ENCODE measurements around the gene DPPA3. TPM values are rescaled to one million over a fixed set of nuclear protein-coding genes. Genes with fewer than 3 reads are reported as not detected.

The DPPA3 gene
- total and polyA plus RNA-seq, 2 of the 8 experiments (the other 6 are each of a cell fraction or from before 2014, with no cell fraction given), result 0.30 to 1.2 TPM

DNA sequence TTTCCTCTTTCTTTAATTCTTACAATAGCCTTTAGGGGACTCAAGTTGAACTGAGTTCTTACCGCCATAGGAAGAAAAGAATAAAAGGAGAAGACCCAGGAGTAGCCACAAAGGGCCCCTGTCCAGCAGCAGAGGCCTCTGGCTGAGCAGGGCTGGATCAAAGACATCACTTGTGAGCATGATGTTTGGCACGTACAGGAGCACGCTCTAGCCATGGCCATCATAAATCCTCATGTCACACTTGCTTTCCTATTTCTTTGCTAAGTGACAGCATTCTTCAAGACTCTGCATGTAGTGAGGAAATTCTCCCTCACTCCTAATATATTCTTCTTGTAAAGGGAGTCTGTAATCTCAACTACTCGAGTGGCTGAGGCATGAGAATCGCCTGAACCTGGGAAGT is 20.3 kb downstream of the DPPA3 start (continued):
- TF ChIP-seq EP300 (IDR thresholded peaks at IDR 0.05; ENCODE audit: borderline replicate concordance in 1 of 2, low read depth in 2 of 2, low read length in 2 of 2), result no peak
- TF ChIP-seq RBBP5 (IDR thresholded peaks at IDR 0.05; ENCODE audit: borderline replicate concordance, low read depth, low read length), result no peak
- TF ChIP-seq, protein P1, sequence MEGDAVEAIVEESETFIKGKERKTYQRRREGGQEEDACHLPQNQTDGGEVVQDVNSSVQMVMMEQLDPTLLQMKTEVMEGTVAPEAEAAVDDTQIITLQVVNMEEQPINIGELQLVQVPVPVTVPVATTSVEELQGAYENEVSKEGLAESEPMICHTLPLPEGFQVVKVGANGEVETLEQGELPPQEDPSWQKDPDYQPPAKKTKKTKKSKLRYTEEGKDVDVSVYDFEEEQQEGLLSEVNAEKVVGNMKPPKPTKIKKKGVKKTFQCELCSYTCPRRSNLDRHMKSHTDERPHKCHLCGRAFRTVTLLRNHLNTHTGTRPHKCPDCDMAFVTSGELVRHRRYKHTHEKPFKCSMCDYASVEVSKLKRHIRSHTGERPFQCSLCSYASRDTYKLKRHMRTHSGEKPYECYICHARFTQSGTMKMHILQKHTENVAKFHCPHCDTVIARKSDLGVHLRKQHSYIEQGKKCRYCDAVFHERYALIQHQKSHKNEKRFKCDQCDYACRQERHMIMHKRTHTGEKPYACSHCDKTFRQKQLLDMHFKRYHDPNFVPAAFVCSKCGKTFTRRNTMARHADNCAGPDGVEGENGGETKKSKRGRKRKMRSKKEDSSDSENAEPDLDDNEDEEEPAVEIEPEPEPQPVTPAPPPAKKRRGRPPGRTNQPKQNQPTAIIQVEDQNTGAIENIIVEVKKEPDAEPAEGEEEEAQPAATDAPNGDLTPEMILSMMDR (IDR thresholded peaks at IDR 0.05; ENCODE audit: control extremely low read depth in 1 of 3, insufficient read depth in 1 of 3, low read depth in 1 of 3, low read length in 3 of 3), result no peak
- TF ChIP-seq GTF2F1 (IDR thresholded peaks at IDR 0.05; ENCODE audit: borderline replicate concordance, low read depth, low read length), result no peak
- no peak for TF ChIP-seq HDAC6 (IDR thresholded peaks at IDR 0.05; ENCODE audit: low read depth, low read length)
- no peak for TF ChIP-seq EGR1 (IDR thresholded peaks at IDR 0.05; ENCODE audit: borderline replicate concordance, low read depth, low read length)
- TF ChIP-seq CHD2 (IDR thresholded peaks at IDR 0.05; ENCODE audit: low read length), result no peak
- TF ChIP-seq RXRA (IDR thresholded peaks at IDR 0.05; ENCODE audit: insufficient read depth, low read depth, low read length), result no peak
